Body of pancreas (tissue), 4 donors: ENCODE measurements around the gene ALG6. TPM values are rescaled to one million over a fixed set of nuclear protein-coding genes. Genes with fewer than 3 reads are reported as not detected.

Experiments
- ATAC-seq: fragments of 150-250 bp; one replicate; pipeline ENCODE4 v1.9.1; 2016
- DNase-seq, 4 donors: peaks; one replicate each; pipeline ENCODE4 v3.0.0-alpha.2; 2019
- H3K27ac ChIP-seq, 4 donors: fragments of 200-600 bp; sonication (generic); 1 replicate in 3 of 4; 2 replicates in 1 of 4; pipeline versions ENCODE4 v1.5.1 to v1.6.1; 2016 to 2019; ENCODE audit warnings: mild to moderate bottlenecking in 1 of 4, mixed read lengths in 1 of 4, moderate library complexity in 1 of 4
- H3K27me3 ChIP-seq, 2 donors: fragments of 200-600 bp; sonication (generic); one replicate each; pipeline ENCODE4 v1.6.0; 2016; ENCODE audit warnings: mild to moderate bottlenecking in 1 of 2
- H3K36me3 ChIP-seq, 2 donors: fragments of 200-600 bp; sonication (generic); replicated peaks in 1 of 2; 2 replicates each; pipeline ENCODE4 v1.5.1; 2016; ENCODE audit warnings: low read depth in 2 of 2; ENCODE audit not compliant: insufficient read depth in 1 of 2
- H3K4me1 ChIP-seq: fragments of 200-600 bp; sonication (generic); one replicate; pipeline ENCODE4 v1.6.0; 2016
- H3K4me3 ChIP-seq, 2 donors: fragments of 200-600 bp; sonication (generic); 1 replicate in 1 of 2; 2 replicates in 1 of 2; pipeline ENCODE4 v1.5.1; 2016 to 2019
- H3K9me3 ChIP-seq, 3 donors: fragments of 200-600 bp; sonication (generic); 1 replicate in 2 of 3; 2 replicates in 1 of 3; pipeline ENCODE4 v1.5.1; 2016
- CTCF ChIP-seq, 7 experiments: fragments of 450-650 bp in 4 of 7; fragments of 200-600 bp in 3 of 7; sonication (generic) in 3 of 7; IDR thresholded peaks; one replicate each; pipeline ENCODE4 v1.5.1; 2016 to 2019; ENCODE audit warnings: antibody characterized with exemption in 7 of 7
- POLR2A ChIP-seq, 3 donors: fragments of 450-650 bp; IDR thresholded peaks; one replicate each; pipeline ENCODE4 v1.6.1; 2016; ENCODE audit warnings: antibody characterized with exemption in 3 of 3, mild to moderate bottlenecking in 2 of 3
- WGBS, 2 donors: methylation state at CpG; one replicate each; pipeline ENCODE4 v1.1.5; 2017; 5-methylcytosine and 5-hydroxymethylcytosine counted together
- intact Hi-C: fragments of 100-400 bp; cut with DNase I; formaldehyde crosslinking; loops from one replicate; pipeline ENCODE4 v1.15.1; 2023
- total RNA-seq, 2 donors: library from RNA; depleted of rRNA; stranded (reverse); fragments of >200 nt; gene quantifications; one replicate each; pipeline ENCODE4 v1.1.0, GENCODE V29; 2016

Gene ALG6
- total RNA-seq, 2 donors from 2014 or later, result 2.3 to 15.6 TPM

GRCh38 chr1:63454269-63454668 lies 86.8 kb downstream of the ALG6 start:
- no peak for ATAC-seq
- H3K27ac ChIP-seq, result no peak overlapping the region
- no peaks in the 10 kb centered on the region for H3K4me1 ChIP-seq
- intact Hi-C loops, result no loop called here
- no peak for DNase-seq
- no peaks in the 10 kb centered on the region for H3K9me3 ChIP-seq
- no peak overlapping the region for H3K4me3 ChIP-seq
- no peak for TF ChIP-seq POLR2A (IDR thresholded peaks at IDR 0.05)
- TF ChIP-seq CTCF (IDR thresholded peaks at IDR 0.05), result no peak
- no peaks in the 10 kb centered on the region for H3K27me3 ChIP-seq
- H3K36me3 ChIP-seq, result no peaks in the 10 kb centered on the region

GRCh38 chr1:63458750-63459149 lies 91.3 kb downstream of the ALG6 start:
- Histone ChIP-seq H3K36me3 (no peaks in the 10 kb centered on the region), H3K4me3 (no peak overlapping the region), H3K27ac (no peak overlapping the region), H3K4me1 (no peaks in the 10 kb centered on the region), H3K9me3 (peaks cover 0 to 8% (median 0%) of the 10 kb centered on the region in 3 donors), H3K27me3 (no peaks in the 10 kb centered on the region)
- ATAC-seq, result no peak
- intact Hi-C loops, result no loop called here
- no peak for DNase-seq
- TF ChIP-seq POLR2A (IDR thresholded peaks at IDR 0.05) (no peak), CTCF (IDR thresholded peaks at IDR 0.05) (no peak)

GRCh38 chr1:63461661-63462230 lies 94.3 kb downstream of the ALG6 start:
- H3K27me3 ChIP-seq, result no peaks in the 10 kb centered on the region
- no peak for TF ChIP-seq CTCF (IDR thresholded peaks at IDR 0.05)
- no peak for TF ChIP-seq POLR2A (IDR thresholded peaks at IDR 0.05)
- ATAC-seq (no peak), DNase-seq (no peak)
- WGBS, 2 donors, result 85 to 97% methylated on average over 1 of the region's 1 CpG
- intact Hi-C loops, result no loop called here
- H3K4me3 ChIP-seq, result no peak overlapping the region
- peaks cover 0 to 8% (median 0%) of the 10 kb centered on the region in 3 donors for H3K9me3 ChIP-seq
- no peak overlapping the region for H3K27ac ChIP-seq
- no peaks in the 10 kb centered on the region for H3K4me1 ChIP-seq
- no peaks in the 10 kb centered on the region for H3K36me3 ChIP-seq

GRCh38 chr1:63463248-63463647 lies 95.8 kb downstream of the ALG6 start:
- WGBS, 2 donors, result 71 to 94% methylated on average over 3 of the region's 3 CpGs
- TF ChIP-seq CTCF (IDR thresholded peaks at IDR 0.05) (no peak), POLR2A (IDR thresholded peaks at IDR 0.05) (no peak)
- Histone ChIP-seq H3K36me3 (no peaks in the 10 kb centered on the region), H3K9me3 (peaks cover 0 to 8% (median 0%) of the 10 kb centered on the region in 3 donors), H3K4me1 (no peaks in the 10 kb centered on the region), H3K4me3 (no peak overlapping the region), H3K27me3 (no peaks in the 10 kb centered on the region), H3K27ac (no peak overlapping the region)
- no peak for DNase-seq
- ATAC-seq, result no peak
- intact Hi-C loops, result no loop called here

- Histone ChIP-seq H3K4me1 (no peaks in the 10 kb centered on the region), H3K36me3 (no peaks in the 10 kb centered on the region), H3K9me3 (peaks cover 0 to 8% (median 0%) of the 10 kb centered on the region in 3 donors), H3K27ac (no peak overlapping the region), H3K27me3 (no peaks in the 10 kb centered on the region), H3K4me3 (no peak overlapping the region)
- intact Hi-C loops, result no loop called here
- DNase-seq (no peak), ATAC-seq (no peak)
- no peak for TF ChIP-seq CTCF (IDR thresholded peaks at IDR 0.05)
- no peak for TF ChIP-seq POLR2A (IDR thresholded peaks at IDR 0.05)
- WGBS, 2 donors, result 78 to 79% methylated on average over 7 of the region's 7 CpGs
Measured at GRCh38 chr1:63466181-63466580, 98.8 kb downstream of the ALG6 start.
